ENCODE results near the gene IGSF5.

DNA sequence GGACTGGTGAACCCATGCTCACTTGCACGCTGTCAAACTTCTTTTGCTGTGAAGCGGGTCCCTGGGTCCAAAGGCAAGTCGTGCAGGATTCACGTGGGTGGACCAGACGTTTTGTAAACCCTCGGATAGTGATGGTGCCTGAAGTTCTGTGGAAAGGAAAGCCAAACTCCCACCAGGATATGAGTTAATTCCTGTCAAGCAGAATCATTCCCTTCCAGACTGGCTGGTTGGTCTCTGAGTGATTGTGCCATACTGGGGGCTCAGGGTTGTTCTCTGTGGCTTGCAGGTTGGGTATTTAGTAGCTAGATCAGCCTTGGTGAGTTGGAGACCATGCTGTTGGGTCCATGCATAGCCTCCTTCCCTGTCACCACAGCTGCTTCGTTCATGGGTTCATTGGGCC lies 32.7 kb upstream of the IGSF5 start:
- TF ChIP-seq, protein P1, sequence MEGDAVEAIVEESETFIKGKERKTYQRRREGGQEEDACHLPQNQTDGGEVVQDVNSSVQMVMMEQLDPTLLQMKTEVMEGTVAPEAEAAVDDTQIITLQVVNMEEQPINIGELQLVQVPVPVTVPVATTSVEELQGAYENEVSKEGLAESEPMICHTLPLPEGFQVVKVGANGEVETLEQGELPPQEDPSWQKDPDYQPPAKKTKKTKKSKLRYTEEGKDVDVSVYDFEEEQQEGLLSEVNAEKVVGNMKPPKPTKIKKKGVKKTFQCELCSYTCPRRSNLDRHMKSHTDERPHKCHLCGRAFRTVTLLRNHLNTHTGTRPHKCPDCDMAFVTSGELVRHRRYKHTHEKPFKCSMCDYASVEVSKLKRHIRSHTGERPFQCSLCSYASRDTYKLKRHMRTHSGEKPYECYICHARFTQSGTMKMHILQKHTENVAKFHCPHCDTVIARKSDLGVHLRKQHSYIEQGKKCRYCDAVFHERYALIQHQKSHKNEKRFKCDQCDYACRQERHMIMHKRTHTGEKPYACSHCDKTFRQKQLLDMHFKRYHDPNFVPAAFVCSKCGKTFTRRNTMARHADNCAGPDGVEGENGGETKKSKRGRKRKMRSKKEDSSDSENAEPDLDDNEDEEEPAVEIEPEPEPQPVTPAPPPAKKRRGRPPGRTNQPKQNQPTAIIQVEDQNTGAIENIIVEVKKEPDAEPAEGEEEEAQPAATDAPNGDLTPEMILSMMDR (optimal IDR thresholded peaks at IDR 0.05 in 1 of 3, IDR thresholded peaks at IDR 0.05 in 1 of 3, conservative IDR thresholded peaks at IDR 0.05 in 1 of 3; ENCODE audit: extremely low read depth in 1 of 3, insufficient read depth in 2 of 3, low read length in 3 of 3) = no peak
- no peak for TF ChIP-seq EZH2 (IDR thresholded peaks at IDR 0.05; ENCODE audit: low read length)

Data from keratinocyte (primary cell).